Neuronal stem cell (in vitro differentiated cells): Measurements from ENCODE around the gene UBA6.

Experiments
- DNase-seq: peaks from one replicate; pipeline ENCODE4 v3.0.0-alpha.2; 2013; ENCODE audit warnings: low spot score
- H2AFZ ChIP-seq: one replicate; pipeline ENCODE4 v1.6.1; 2013; ENCODE audit warnings: mild to moderate bottlenecking, low read length, inconsistent platforms
- H2AK5ac ChIP-seq: 2 replicates; pipeline ENCODE4 v1.6.1; 2013; ENCODE audit warnings: low read depth, mild to moderate bottlenecking, inconsistent platforms, low read length, moderate library complexity, mixed read lengths
- H2BK120ac ChIP-seq: 2 replicates; pipeline ENCODE4 v1.6.1; 2013; ENCODE audit warnings: low read depth, mild to moderate bottlenecking, inconsistent platforms, low read length, moderate library complexity, mixed read lengths
- H2BK12ac ChIP-seq: one replicate; pipeline ENCODE4 v1.6.1; 2013; ENCODE audit warnings: low read length, inconsistent platforms
- H2BK15ac ChIP-seq: 2 replicates; pipeline ENCODE4 v1.6.1; 2013; ENCODE audit warnings: mild to moderate bottlenecking, low read length, inconsistent platforms, mixed read lengths
- H2BK5ac ChIP-seq: one replicate; pipeline ENCODE4 v1.6.1; 2013; ENCODE audit warnings: inconsistent platforms, mild to moderate bottlenecking, low read length, moderate library complexity
- H3K14ac ChIP-seq: one replicate; pipeline ENCODE4 v1.6.1; 2013; ENCODE audit warnings: low read length, inconsistent platforms
- H3K18ac ChIP-seq: 2 replicates; pipeline ENCODE4 v1.6.1; 2013; ENCODE audit warnings: low read length, inconsistent platforms
- H3K23ac ChIP-seq: 2 replicates; pipeline ENCODE4 v1.6.1; 2013; ENCODE audit warnings: low read depth, mild to moderate bottlenecking, mixed read lengths, low read length, inconsistent platforms; ENCODE audit not compliant: poor library complexity
- H3K27ac ChIP-seq: replicated peaks from 3 replicates; pipeline ENCODE4 v1.5.1; 2013; ENCODE audit warnings: low read length, inconsistent platforms
- H3K27me3 ChIP-seq, 3 experiments: 2 replicates each; pipeline ENCODE4 v1.6.1; 2013; ENCODE audit warnings: low read length in 3 of 3, mild to moderate bottlenecking in 2 of 3, inconsistent platforms in 1 of 3, low read depth in 1 of 3, mixed read lengths in 1 of 3, moderate library complexity in 1 of 3; ENCODE audit not compliant: control insufficient read depth in 3 of 3, insufficient read depth in 3 of 3
- H3K36me3 ChIP-seq, 2 donors: replicated peaks in 1 of 2; 2 replicates each; pipeline ENCODE4 v1.6.1; 2013; ENCODE audit warnings: low read length in 2 of 2; ENCODE audit not compliant: control insufficient read depth in 2 of 2, insufficient read depth in 2 of 2
- H3K4ac ChIP-seq: 2 replicates; pipeline ENCODE4 v1.6.1; 2013; ENCODE audit warnings: inconsistent platforms, mild to moderate bottlenecking, low read length, moderate library complexity
- H3K4me1 ChIP-seq, 2 donors: 1 replicate in 1 of 2; 2 replicates in 1 of 2; pipeline ENCODE4 v1.6.1; 2013; ENCODE audit warnings: low read length in 2 of 2, low read depth in 1 of 2; ENCODE audit not compliant: control insufficient read depth in 2 of 2, insufficient read depth in 1 of 2
- H3K4me2 ChIP-seq: one replicate; pipeline ENCODE4 v1.6.1; 2013; ENCODE audit warnings: mild to moderate bottlenecking, low read length, inconsistent platforms; ENCODE audit not compliant: insufficient read depth, poor library complexity, severe bottlenecking
- H3K4me3 ChIP-seq, 2 donors: 2 replicates each; pipeline ENCODE4 v1.5.1; 2013; ENCODE audit warnings: low read length in 2 of 2, mild to moderate bottlenecking in 2 of 2, inconsistent platforms in 1 of 2, moderate library complexity in 1 of 2
- H3K79me1 ChIP-seq: one replicate; pipeline ENCODE4 v1.6.1; 2013; ENCODE audit warnings: low read depth, mild to moderate bottlenecking, inconsistent platforms, low read length, moderate library complexity
- H3K9ac ChIP-seq: one replicate; pipeline ENCODE4 v1.6.1; 2013; ENCODE audit warnings: mild to moderate bottlenecking, low read depth, low read length, inconsistent platforms; ENCODE audit not compliant: poor library complexity
- H3K9me3 ChIP-seq, 2 donors: replicated peaks in 1 of 2; 2 replicates each; pipeline versions ENCODE3 to v1.6.1; 2013; ENCODE audit warnings: low read length in 2 of 2, mild to moderate bottlenecking in 2 of 2, inconsistent platforms in 1 of 2, low read depth in 1 of 2, mixed read lengths in 1 of 2, moderate library complexity in 1 of 2; ENCODE audit not compliant: control insufficient read depth in 2 of 2, insufficient read depth in 1 of 2
- H4K8ac ChIP-seq: one replicate; pipeline ENCODE4 v1.6.1; 2013; ENCODE audit warnings: low read depth, mild to moderate bottlenecking, inconsistent platforms, low read length, moderate library complexity
- H4K91ac ChIP-seq: one replicate; pipeline ENCODE4 v1.6.1; 2013; ENCODE audit warnings: low read length, low read depth, mild to moderate bottlenecking, inconsistent platforms; ENCODE audit not compliant: poor library complexity
- WGBS, 2 donors: extraction: QIAGEN DNeasy Blood & Tissue Kit; methylation state at CpG; one replicate each; pipeline ENCODE4 v1.1.7; 2013; ENCODE audit warnings: missing lambda C conversion rate in 2 of 2, mixed read lengths in 1 of 2; ENCODE audit not compliant: insufficient read length in 2 of 2, insufficient replicate concordance in 1 of 2; ENCODE audit errors: extremely low coverage in 2 of 2; 5-methylcytosine and 5-hydroxymethylcytosine counted together

The UBA6 gene

GRCh38 chr4:67744561-67745283, 43.8 kb upstream of the UBA6 start:
- H2AK5ac ChIP-seq: no peak overlapping the region
- no peak overlapping the region for H3K9ac ChIP-seq
- no peak overlapping the region for H3K4me2 ChIP-seq
- H3K4ac ChIP-seq: no peak overlapping the region
- no peak overlapping the region for H2BK12ac ChIP-seq
- H3K36me3 ChIP-seq: no peaks in the 10 kb centered on the region
- no peaks in the 10 kb centered on the region for H3K79me1 ChIP-seq
- no peak overlapping the region for H2BK120ac ChIP-seq
- no peak overlapping the region for H3K14ac ChIP-seq
- H3K27ac ChIP-seq: no peak overlapping the region
- H3K4me3 ChIP-seq: no peak overlapping the region
- no peak overlapping the region for H2BK5ac ChIP-seq
- no peak overlapping the region for H3K18ac ChIP-seq
- H4K91ac ChIP-seq: no peak overlapping the region
- H3K27me3 ChIP-seq: no peaks in the 10 kb centered on the region
- H3K23ac ChIP-seq: no peak overlapping the region
- H2AFZ ChIP-seq: no peak overlapping the region
- DNase-seq: no peak
- WGBS, 2 donors: no CpG with 5 or more reads among the region's 4 CpGs
- no peak overlapping the region for H4K8ac ChIP-seq
- no peak overlapping the region for H2BK15ac ChIP-seq
- H3K9me3 ChIP-seq: no peaks in the 10 kb centered on the region
- no peaks in the 10 kb centered on the region for H3K4me1 ChIP-seq

- Histone ChIP-seq H3K4me1 (no peaks in the 10 kb centered on the region), H3K27ac (no peak overlapping the region), H2AK5ac (no peak overlapping the region), H3K18ac (no peak overlapping the region), H4K91ac (no peak overlapping the region), H2BK15ac (no peak overlapping the region), H3K14ac (no peak overlapping the region), H3K4ac (no peak overlapping the region), H2AFZ (no peak overlapping the region), H4K8ac (no peak overlapping the region), H3K79me1 (no peaks in the 10 kb centered on the region), H3K9me3 (no peaks in the 10 kb centered on the region), H3K4me3 (no peak overlapping the region), H3K27me3 (no peaks in the 10 kb centered on the region), H2BK120ac (no peak overlapping the region), H2BK5ac (no peak overlapping the region), H3K4me2 (no peak overlapping the region), H3K36me3 (no peaks in the 10 kb centered on the region), H2BK12ac (no peak overlapping the region), H3K23ac (no peak overlapping the region), H3K9ac (no peak overlapping the region)
- WGBS, 2 donors: no CpG with 5 or more reads among the region's 3 CpGs
- DNase-seq: no peak
Measured at GRCh38 chr4:67743194-67743593, 42.2 kb upstream of the UBA6 start.

GRCh38 chr4:67736262-67736661, 35.3 kb upstream of the UBA6 start:
- Histone ChIP-seq H3K4me2 (no peak overlapping the region), H3K79me1 (no peaks in the 10 kb centered on the region), H4K8ac (no peak overlapping the region), H2BK120ac (no peak overlapping the region), H3K9ac (no peak overlapping the region), H3K4me3 (no peak overlapping the region), H4K91ac (no peak overlapping the region), H2BK15ac (no peak overlapping the region), H3K4ac (no peak overlapping the region), H3K14ac (no peak overlapping the region), H3K36me3 (peaks cover 0 to 2% of the 10 kb centered on the region in 2 donors), H2BK12ac (no peak overlapping the region), H3K27me3 (no peaks in the 10 kb centered on the region), H3K4me1 (no peaks in the 10 kb centered on the region), H3K18ac (no peak overlapping the region), H3K27ac (no peak overlapping the region), H2AFZ (no peak overlapping the region), H3K23ac (no peak overlapping the region), H2AK5ac (no peak overlapping the region), H3K9me3 (no peaks in the 10 kb centered on the region), H2BK5ac (no peak overlapping the region)
- no CpG with 5 or more reads among the region's 1 CpG for WGBS, 2 donors
- no peak for DNase-seq

- no peak overlapping the region for H2AFZ ChIP-seq
- H2BK5ac ChIP-seq: no peak overlapping the region
- no peak for DNase-seq
- no peaks in the 10 kb centered on the region for H3K4me1 ChIP-seq
- H3K18ac ChIP-seq: no peak overlapping the region
- no peak overlapping the region for H2BK15ac ChIP-seq
- no peak overlapping the region for H2BK12ac ChIP-seq
- no peak overlapping the region for H3K14ac ChIP-seq
- no peaks in the 10 kb centered on the region for H3K79me1 ChIP-seq
- H4K8ac ChIP-seq: no peak overlapping the region
- H3K4ac ChIP-seq: no peak overlapping the region
- no peak overlapping the region for H2AK5ac ChIP-seq
- no peaks in the 10 kb centered on the region for H3K9me3 ChIP-seq
- H3K36me3 ChIP-seq: peaks cover 0 to 2% of the 10 kb centered on the region in 2 donors
- no peaks in the 10 kb centered on the region for H3K27me3 ChIP-seq
- no peak overlapping the region for H2BK120ac ChIP-seq
- H3K23ac ChIP-seq: no peak overlapping the region
- H3K9ac ChIP-seq: no peak overlapping the region
- H3K4me2 ChIP-seq: no peak overlapping the region
- H3K4me3 ChIP-seq: no peak overlapping the region
- H4K91ac ChIP-seq: no peak overlapping the region
- no peak overlapping the region for H3K27ac ChIP-seq
Measured at GRCh38 chr4:67735325-67735724, 34.4 kb upstream of the UBA6 start.
